GM10248 (cell line): ENCODE measurements around the gene EAF2.

Source experiments
- CTCF ChIA-PET: fragments of 300-600 bp; sonication (Branson Sonifier 250); formaldehyde crosslinking; extraction: SDS; loops from one replicate; lab custom pipeline; 2021; ENCODE audit warnings: antibody characterized with exemption; lab: Yijun Ruan, JAX
- POLR2A ChIA-PET: fragments of 350-650 bp; sonication (Branson Sonifier 250); formaldehyde crosslinking; extraction: SDS; loops from one replicate; lab custom pipeline; 2020; ENCODE audit warnings: antibody characterized with exemption; lab: Yijun Ruan, JAX
- DNase-seq: peaks from one replicate; pipeline ENCODE4 v3.0.0; 2012; ENCODE audit errors: extremely low spot score
- TF ChIP-seq, protein P1 (sequence below): IDR thresholded peaks from 2 replicates; pipeline ENCODE4 v1.5.1; 2012; ENCODE audit warnings: mild to moderate bottlenecking, low read depth; ENCODE audit errors: extremely low read depth, missing control alignments, control extremely low read depth

The EAF2 gene

GRCh38 chr3:121916189-121916588 is 81.2 kb downstream of the EAF2 start:
- ChIA-PET POLR2A (no interaction called here), CTCF (interaction anchor here (1.2 kb wide), 1 partner anchor 24 kb away, joined by 3 read pairs; no protein-coding TSS in a partner anchor)
- TF ChIP-seq, protein P1, sequence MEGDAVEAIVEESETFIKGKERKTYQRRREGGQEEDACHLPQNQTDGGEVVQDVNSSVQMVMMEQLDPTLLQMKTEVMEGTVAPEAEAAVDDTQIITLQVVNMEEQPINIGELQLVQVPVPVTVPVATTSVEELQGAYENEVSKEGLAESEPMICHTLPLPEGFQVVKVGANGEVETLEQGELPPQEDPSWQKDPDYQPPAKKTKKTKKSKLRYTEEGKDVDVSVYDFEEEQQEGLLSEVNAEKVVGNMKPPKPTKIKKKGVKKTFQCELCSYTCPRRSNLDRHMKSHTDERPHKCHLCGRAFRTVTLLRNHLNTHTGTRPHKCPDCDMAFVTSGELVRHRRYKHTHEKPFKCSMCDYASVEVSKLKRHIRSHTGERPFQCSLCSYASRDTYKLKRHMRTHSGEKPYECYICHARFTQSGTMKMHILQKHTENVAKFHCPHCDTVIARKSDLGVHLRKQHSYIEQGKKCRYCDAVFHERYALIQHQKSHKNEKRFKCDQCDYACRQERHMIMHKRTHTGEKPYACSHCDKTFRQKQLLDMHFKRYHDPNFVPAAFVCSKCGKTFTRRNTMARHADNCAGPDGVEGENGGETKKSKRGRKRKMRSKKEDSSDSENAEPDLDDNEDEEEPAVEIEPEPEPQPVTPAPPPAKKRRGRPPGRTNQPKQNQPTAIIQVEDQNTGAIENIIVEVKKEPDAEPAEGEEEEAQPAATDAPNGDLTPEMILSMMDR, result no peak
- DNase-seq, result no peak

DNA sequence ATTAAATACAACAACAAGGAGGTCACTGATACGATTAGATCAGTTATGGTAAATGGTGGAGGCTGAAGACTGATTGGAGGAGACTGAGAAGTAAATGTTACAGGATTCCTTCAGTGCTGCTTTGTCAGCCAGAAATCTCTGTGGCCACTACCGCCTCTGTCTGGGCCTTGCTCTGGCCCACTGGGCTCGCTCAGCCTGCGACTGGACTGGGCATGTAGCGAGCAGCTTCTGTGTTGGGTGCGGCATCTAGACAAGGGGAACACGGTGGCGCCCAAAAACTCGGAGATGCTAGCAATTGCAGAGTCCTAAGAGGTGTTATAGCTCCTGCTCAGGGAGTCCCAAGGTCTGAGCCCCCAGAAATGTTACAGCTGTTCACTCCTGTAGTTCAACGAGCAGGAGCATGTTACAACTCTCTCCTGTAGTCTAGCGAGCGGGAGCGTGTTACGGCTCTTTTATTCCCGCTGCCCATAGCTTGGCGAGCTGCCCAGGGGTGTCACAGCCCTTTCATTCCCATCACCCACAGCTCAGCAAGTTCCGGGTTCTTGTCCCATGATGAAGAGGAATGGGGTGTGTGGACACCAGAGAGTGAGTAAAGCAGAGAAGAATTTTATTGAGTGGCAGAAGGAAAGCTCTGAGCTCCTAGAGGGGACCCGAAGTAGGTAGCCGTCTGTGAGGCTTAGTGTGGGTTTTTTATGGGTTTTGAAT is 83.9 kb downstream of the EAF2 start:
- CTCF ChIA-PET, result interaction anchor here (2.4 kb wide), 1 partner anchor 9 kb away, joined by 7 read pairs; no protein-coding TSS in a partner anchor
- TF ChIP-seq, protein P1, result no peak
- no peak for DNase-seq
- POLR2A ChIA-PET, result no interaction called here

DNA sequence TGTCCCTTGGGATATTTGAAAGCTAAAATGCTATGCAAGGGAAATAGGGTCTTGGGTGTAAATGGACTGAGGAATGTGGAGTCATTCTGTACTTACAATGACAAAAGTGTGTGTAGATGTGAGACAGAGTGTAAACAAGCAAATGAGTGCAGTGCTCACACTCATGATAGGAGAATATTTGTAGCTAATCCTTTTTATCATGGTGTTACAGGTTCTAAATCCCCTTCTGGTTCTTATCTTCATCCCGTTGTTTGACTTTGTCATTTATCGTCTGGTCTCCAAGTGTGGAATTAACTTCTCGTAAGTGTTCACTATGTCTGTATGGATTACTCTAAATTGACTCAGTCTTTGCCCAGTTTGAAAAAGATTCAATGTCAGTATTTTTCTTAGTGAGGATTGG is 89.7 kb downstream of the EAF2 start:
- no peak for DNase-seq
- CTCF ChIA-PET, result no interaction called here
- TF ChIP-seq, protein P1, result no peak
- POLR2A ChIA-PET, result no interaction called here

GRCh38 chr3:121926380-121926779 is 91.4 kb downstream of the EAF2 start:
- TF ChIP-seq, protein P1, result no peak
- POLR2A ChIA-PET, result no interaction called here

More at GRCh38 chr3:121926380-121926779, 91.4 kb downstream of the EAF2 start:
- DNase-seq, result no peak
- CTCF ChIA-PET, result no interaction called here
